GM12892 (cell line): Measurements from ENCODE around the gene SRSF8.

Source experiments
- POLR2A ChIP-seq: IDR thresholded peaks from 2 replicates; pipeline ENCODE4 v1.6.1; 2011; ENCODE audit warnings: low read depth, low read length, control low read depth
- POLR2AphosphoS5 ChIP-seq: IDR thresholded peaks from 2 replicates; pipeline ENCODE4 v1.6.1; 2011; ENCODE audit warnings: low read depth, low read length, control low read depth
- TAF1 ChIP-seq: IDR thresholded peaks from 2 replicates; pipeline ENCODE4 v1.6.1; 2011; ENCODE audit warnings: low read depth, mild to moderate bottlenecking, control low read depth, low read length, borderline replicate concordance

DNA sequence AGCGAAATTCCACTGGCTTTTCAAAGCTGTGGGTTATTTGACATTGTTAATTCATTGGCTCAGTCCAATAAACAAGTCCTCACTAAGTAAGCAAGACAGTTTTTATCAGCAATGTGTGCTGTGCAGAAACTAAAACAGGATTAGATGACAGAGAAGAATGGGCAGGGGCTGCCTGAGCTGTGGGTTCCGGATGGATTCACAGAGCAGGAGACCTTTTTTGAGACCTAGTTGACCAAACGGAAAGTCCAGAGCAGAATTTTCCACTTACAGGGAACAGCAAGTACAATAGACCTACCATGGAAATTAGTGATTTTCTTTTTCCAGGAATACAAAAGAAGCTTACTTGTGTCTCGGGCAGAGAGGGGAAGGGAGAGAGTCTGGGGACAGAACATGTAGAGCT lies 22.7 kb upstream of the SRSF8 start:
- no peak for TF ChIP-seq POLR2AphosphoS5
- no peak for TF ChIP-seq POLR2A
- no peak for TF ChIP-seq TAF1
